ENCODE data around the gene ACSF3.
"Not testable (repeated sequence)": the region's sequence is repeated elsewhere in the genome, so short reads cannot be mapped to it uniquely, and the experiment has no call there.

The ACSF3 gene

DNA sequence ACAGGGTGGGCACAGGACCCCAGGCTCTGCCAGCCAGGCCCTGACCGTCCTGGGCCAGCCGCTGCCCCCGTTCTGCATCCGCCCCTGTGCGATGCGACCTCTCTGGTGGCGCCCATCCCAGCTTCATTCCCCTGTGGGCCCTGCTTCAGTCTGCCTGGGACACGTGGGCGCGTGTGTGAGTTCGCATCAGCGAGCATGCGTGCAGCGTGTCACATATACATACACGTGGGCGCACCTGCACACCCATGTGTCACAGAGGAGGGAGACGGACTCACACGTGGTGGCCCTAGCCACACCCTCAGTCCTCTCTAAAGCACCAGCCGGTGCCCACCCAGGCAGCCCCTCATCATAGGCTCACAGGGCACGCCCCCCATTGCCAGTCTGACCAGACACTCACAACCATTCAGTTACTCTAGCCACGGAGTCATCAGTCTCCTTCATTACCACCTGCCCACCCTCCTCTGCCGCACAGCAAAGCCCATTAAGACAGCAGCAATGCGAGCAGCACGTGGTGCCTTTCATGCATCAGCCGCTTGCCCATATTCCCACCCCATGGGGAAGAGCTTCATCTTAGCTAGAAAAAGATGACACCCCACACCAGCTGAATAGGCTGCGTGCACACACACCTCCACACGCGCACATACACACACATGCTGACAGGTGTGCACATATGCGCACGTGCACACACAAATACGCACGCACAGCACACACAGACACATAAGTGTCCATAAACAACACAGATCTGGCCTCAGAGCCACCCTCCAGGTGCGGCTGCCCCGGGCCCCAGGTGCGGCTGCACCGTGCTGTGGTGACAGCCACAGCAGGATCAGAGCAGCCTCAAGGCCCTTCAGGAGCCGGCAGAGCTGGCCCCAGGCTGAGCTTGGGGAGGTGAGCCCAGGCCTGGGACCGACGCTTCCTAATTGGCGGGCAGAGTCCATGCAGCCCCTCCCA, 68.4 kb downstream of the ACSF3 start:
- DNase-seq (ENCODE audit: low spot score): no peak

DNA sequence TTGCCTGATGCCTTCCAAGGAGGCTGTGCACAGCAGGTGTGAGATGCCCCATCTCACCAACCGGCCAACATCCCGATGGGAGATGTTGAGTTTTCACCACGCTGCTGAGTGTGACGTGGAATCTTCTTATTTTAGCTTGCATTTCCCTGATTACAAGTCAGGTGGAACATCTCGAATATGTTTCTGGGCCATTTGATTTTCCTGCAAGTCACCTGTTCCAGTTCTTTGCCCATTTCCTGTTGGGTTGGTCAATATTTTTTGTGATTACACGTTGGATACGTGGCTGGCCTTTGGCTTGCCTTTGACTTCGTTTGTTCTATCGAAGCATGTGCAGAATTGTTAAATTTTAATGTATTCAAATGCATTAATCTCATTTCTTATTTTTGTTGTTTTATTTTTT, 69.6 kb downstream of the ACSF3 start:
- DNase-seq (ENCODE audit: low spot score): no peak

DNA sequence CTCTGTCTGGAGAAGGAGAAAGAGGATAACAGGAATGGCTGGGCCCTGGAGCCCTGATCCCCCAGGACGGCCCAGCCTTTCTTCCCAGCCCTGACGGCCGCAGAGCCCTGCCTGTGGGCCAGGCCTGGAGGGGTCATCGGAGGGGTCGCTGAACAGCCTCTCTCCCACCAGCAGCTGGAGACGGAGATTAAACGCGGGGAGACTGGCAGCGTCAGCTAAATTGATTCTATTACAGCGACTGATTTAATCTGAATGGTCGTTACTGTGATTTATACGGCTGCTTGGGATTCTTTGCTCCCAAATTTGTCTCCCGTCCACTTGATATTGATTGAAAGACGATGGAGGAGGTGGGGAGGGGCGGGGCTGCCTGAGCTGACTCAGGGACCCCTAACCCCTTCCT, 70.8 kb downstream of the ACSF3 start:
- peak; percentile 52 for DNase-seq (ENCODE audit: low spot score)

DNA sequence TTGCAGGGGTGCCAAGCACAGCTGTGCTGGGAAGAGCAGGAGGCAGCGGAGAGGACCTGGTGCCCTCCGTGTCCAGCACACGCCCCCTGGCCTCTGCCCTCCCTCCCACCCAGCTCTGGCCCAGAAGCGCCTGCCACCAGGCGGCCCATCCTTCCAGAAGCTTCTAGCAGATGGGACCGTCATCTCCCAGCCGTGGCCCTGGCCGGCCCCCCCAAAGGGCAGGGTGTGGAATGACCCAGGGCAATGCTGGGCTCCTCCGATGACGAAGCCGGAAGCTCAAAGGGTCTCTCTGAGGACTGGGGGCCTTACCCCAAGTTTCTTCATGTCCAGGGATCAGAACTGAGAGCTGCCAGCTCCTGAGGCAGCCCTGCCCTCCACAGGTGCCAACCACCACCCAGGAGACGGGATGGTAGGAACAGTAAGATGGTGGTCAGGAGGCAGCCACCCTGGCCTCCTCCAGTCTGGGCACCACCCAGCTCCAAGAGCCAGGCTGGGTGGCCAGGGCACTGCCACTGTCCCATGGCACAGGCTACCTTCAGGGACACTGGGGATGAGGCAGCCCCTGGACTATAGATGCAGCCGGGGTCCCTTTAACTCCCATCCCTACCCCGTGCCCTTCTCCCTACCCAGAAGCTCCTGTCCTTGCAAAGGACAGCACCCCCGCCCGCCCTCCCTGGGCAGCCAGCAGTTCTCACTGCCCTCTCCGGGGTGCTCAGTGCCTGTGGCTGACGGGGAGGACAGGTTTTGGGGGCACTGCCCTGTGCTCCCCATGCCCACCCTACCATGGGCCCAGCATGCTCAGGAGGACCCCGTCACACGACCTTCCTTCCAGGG, 71.4 kb downstream of the ACSF3 start:
- DNase-seq (ENCODE audit: low spot score): no peak

- DNase-seq (ENCODE audit: low spot score): not testable (repeated sequence)
Measured at GRCh38 chr16:89165681-89165979, 72.0 kb downstream of the ACSF3 start.

GRCh38 chr16:89166696-89167424, 73.2 kb downstream of the ACSF3 start:
- DNase-seq (ENCODE audit: low spot score): no peak

- DNase-seq (ENCODE audit: low spot score): peak; percentile 82
Measured at GRCh38 chr16:89167425-89167941, 73.8 kb downstream of the ACSF3 start.

GRCh38 chr16:89168381-89169189, 74.9 kb downstream of the ACSF3 start:
- DNase-seq (ENCODE audit: low spot score): no peak

DNA sequence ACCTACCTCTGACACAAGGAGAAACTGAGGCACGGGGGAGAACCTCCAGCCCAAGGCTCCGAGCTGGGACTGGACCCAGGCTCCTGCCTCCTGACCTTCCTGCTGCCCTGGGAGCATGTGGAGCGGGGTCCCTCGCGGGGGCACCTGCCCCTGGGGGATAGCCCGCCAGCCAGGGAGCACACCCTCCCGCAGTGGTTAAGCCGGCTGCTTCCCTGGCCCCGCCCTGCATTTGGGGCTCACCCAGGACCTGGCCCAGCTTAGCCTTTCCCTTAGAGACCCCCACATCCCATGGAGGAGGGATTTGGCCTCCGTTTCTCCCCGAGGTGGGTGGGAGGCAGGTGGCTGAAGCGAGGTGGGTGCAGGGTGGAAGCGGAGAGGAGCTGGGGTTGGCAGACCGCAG, 76.1 kb downstream of the ACSF3 start:
- no peak for DNase-seq (ENCODE audit: low spot score)

DNA sequence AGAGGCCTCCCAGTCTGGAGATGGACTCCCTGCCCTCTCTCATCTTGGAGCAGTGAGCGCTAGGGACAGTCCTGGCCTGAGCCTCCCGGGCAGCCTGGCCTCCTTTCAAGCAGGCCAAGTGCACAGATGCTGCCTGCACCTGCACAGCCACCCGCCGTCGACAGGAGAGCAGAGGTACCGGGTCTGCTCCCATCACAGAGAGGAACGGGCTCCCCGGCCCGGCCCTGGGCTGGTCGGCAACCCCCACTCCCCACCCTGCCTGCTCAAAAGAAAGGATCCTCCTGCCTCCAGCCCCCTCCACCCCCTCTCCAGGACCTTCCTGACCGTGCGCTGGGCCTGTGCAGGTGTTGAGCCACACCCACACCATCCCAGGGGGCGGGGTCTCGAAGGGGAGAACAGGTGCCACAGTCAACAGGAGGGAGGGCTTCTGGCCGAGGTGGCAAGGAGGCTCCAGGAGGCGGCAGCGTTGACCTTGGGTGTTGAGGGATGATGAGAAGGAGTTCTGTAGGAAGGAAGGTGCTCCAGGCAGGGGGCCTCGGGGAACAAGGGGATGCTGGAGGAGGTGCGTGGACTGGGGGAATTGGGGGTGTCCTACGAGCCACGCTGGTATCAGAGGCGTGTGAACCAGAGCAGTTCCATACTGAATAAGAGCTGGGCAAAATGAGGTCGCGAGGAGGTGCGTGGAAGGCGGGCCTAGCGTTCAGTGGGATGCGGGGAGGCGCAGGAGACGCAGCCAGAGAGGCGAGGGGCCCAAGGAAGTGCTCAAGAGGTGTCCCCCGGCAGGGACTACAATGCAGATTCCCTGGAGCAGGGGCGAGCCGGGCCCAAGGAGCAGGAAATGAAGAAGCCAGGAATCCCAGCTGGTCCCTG, 76.9 kb downstream of the ACSF3 start:
- no peak for DNase-seq (ENCODE audit: low spot score)

GRCh38 chr16:89171216-89172170, 77.8 kb downstream of the ACSF3 start, which contains the start of gene CDH15:
CDH15 (plus strand) TSS chr16:89171748; CDS start chr16:89171832, 84 bp downstream.
- peak; percentile 88 for DNase-seq (ENCODE audit: low spot score)

- no peak for DNase-seq (ENCODE audit: low spot score)
Measured at GRCh38 chr16:89172171-89172527, 78.5 kb downstream of the ACSF3 start.

DNA sequence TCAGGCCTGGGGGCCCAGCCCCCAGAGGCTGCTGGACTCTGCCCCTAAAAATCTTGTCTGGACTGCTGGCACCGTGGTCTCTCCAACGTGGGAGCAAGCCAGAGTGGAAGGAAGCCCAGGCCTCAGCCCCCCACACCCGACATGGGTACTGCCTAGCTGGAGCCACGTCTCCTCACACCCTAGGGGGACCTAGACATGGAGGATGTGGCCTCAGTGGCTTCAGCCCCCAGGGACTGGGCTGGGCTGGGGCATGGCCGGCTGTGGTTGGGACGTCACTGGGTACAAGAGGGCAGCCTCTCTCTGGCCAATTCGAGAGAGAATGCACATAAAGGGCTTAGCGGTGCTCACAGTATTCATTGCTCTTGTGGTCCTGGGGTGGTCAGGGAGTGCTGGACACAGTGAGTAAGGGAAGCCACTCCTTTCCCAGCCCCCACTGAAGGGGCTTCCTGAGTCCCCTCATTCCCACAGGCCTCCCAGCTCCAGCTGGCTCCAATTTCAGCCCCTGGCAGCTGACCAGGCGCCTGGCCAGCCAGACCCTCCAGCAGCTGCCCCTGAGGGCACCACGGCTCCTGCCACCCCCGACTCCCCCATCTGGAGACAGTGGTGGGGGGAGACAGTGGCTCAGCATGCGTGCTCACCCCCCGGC, 79.0 kb downstream of the ACSF3 start:
- DNase-seq (ENCODE audit: low spot score): no peak

DNA sequence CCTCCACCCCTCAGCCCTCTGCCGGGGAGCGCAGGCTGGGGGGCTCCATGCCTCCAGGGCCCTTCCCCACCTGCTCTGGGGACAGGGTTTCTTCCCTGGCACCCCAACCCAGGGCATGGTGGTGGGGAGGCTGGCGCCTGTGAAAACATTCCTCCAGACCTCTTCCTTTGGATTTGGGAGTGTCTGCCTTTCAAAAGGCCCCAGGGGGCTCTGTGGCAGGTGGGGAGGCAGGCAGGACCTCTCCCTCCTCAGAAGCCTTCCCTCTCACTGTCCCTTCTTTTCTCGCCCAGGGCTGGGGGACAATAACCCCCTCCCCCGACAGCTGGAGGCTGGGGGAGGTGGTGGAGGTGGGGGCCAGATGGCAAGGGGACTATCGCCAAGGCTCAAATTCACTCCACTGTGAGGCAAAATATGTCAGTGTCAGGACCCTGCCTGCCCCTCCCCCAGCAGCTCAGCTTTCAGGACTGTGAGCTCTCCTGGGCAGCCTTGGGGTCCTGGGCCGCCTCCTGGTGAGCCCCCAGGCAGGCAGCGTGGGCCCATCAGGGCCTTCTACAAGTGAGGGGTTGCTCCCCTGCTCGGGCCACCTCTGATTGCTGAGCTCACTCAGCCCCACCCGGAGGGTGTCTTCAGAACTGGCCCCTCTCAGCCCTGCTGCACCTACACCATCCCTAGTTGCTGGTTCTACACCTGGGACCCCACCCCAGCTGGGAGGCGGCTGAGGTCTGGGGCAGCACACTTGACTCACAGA, 79.7 kb downstream of the ACSF3 start:
- no peak for DNase-seq (ENCODE audit: low spot score)

DNA sequence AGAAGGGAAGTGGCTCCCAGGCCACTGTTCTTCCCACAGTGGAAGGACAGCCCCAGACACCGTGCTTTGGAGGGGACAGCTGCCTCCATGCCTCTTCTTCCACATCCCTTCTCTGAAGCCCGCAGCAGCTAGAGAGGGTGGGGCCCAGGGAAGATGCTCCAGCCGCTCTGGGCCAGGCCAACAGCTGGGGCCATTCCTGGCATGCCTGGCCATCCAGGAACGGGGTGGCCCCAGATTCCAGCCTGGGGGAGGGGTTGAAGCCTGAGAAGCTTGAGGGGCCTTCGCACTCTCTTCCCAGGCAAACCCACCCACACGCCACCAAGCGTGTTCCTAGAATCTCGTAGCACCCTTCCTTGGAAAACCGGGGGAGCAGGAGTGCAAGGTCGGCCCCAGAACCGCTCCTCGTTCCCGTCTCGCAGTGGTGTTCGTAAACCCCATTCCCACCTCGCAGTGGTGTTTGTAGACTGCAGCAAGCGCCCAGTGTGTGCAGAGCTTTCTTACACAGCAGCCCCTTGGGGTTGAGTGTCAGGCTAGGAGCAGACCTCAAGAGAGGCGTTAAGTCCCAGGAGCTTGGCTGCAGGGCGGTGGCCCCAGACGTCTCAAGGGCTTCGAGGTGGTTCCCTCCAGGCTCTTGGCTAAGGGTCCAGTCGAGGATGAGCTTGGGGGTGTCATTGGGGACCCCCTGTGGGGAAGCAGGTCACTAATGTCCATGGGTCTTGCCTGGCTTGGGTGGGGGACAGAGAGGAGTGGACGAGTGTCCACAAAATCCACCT, 80.6 kb downstream of the ACSF3 start:
- DNase-seq (ENCODE audit: low spot score): no peak

DNA sequence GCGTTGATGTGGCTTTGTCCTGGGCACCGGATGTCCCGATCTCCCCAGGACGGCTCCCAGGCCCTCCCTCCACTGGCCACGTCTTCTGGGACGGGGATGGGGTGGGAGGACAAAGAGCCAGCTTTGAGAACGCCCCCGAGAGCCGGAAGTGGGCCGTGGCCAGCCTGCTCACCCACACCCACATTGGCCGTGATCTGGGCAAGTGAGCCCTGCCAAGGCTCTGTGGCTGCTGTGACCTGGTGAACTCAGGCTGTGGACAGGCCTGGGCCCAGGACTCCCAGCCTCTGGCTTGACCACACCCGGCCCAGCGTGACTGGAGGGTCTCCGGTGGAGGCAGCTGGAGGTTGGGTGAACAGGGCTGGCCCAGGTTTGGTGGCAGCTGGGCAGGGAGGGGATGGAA, 81.2 kb downstream of the ACSF3 start:
- DNase-seq (ENCODE audit: low spot score): no peak

All from SK-N-DZ (cell line).